ENCODE data around the gene FGD6.
"Not testable (repeated sequence)": the region's sequence is repeated elsewhere in the genome, so short reads cannot be mapped to it uniquely, and the experiment has no call there.

Gene FGD6

GRCh38 chr12:95173392-95174251 is 43.6 kb downstream of the FGD6 start:
- DNase-seq = no peak

GRCh38 chr12:95169368-95169767 is 47.9 kb downstream of the FGD6 start:
- DNase-seq = no peak

GRCh38 chr12:95168746-95169145 is 48.5 kb downstream of the FGD6 start:
- no peak for DNase-seq

GRCh38 chr12:95164656-95165055 is 52.6 kb downstream of the FGD6 start:
- DNase-seq = no peak

GRCh38 chr12:95158919-95159318 is 58.3 kb downstream of the FGD6 start:
- no peak for DNase-seq

GRCh38 chr12:95151821-95152220 is 65.4 kb downstream of the FGD6 start:
- DNase-seq = no peak

- no peak for DNase-seq
Measured at GRCh38 chr12:95151406-95151805, 65.9 kb downstream of the FGD6 start.

GRCh38 chr12:95150501-95150900 is 66.8 kb downstream of the FGD6 start:
- DNase-seq = no peak

GRCh38 chr12:95147866-95148265 is 69.4 kb downstream of the FGD6 start:
- no peak for DNase-seq

GRCh38 chr12:95146769-95147168 is 70.5 kb downstream of the FGD6 start:
- DNase-seq = no peak

GRCh38 chr12:95143621-95144205 is 73.6 kb downstream of the FGD6 start:
- no peak for DNase-seq

GRCh38 chr12:95142431-95143151 is 74.7 kb downstream of the FGD6 start:
- no peak for DNase-seq

GRCh38 chr12:95141310-95141709 is 76.0 kb downstream of the FGD6 start:
- DNase-seq = no peak

GRCh38 chr12:95138031-95138430 is 79.2 kb downstream of the FGD6 start:
- not testable (repeated sequence) for DNase-seq

- DNase-seq = no peak
Measured at GRCh38 chr12:95136598-95136997, 80.7 kb downstream of the FGD6 start.

GRCh38 chr12:95134085-95134484 is 83.2 kb downstream of the FGD6 start:
- no peak for DNase-seq

GRCh38 chr12:95131589-95132340 is 85.5 kb downstream of the FGD6 start:
- DNase-seq = no peak

GRCh38 chr12:95130096-95130495 is 87.2 kb downstream of the FGD6 start:
- no peak for DNase-seq

GRCh38 chr12:95129115-95129514 is 88.2 kb downstream of the FGD6 start:
- no peak for DNase-seq

- DNase-seq = no peak
Measured at GRCh38 chr12:95126736-95127135, 90.5 kb downstream of the FGD6 start.

- no peak for DNase-seq
Measured at GRCh38 chr12:95126076-95126475, 91.2 kb downstream of the FGD6 start.

GRCh38 chr12:95124106-95124505 is 93.2 kb downstream of the FGD6 start:
- no peak for DNase-seq

- no peak for DNase-seq
Measured at GRCh38 chr12:95118788-95119179, 98.5 kb downstream of the FGD6 start.
